Liver (tissue), 3 donors: ENCODE measurements around the gene HOMER3.

Source experiments
- FOXA1 ChIP-seq: IDR thresholded peaks from 2 replicates; pipeline ENCODE4 v1.6.1; 2016; ENCODE audit warnings: antibody characterized with exemption
- GABPA ChIP-seq, 2 donors: IDR thresholded peaks in 1 of 2; conservative IDR thresholded peaks in 1 of 2; 2 replicates each; pipeline ENCODE4 v1.6.1; 2016; ENCODE audit warnings: antibody characterized with exemption in 2 of 2, mild to moderate bottlenecking in 1 of 2, moderate library complexity in 1 of 2
- NR2F2 ChIP-seq: IDR thresholded peaks from 2 replicates; pipeline ENCODE4 v1.6.1; 2016; ENCODE audit warnings: antibody characterized with exemption
- RAD21 ChIP-seq, 2 donors: IDR thresholded peaks; 2 replicates each; pipeline ENCODE4 v1.6.1; 2016; ENCODE audit warnings: antibody characterized with exemption in 2 of 2, mild to moderate bottlenecking in 2 of 2
- TAF1 ChIP-seq: conservative IDR thresholded peaks from 2 replicates; pipeline ENCODE4 v1.6.1; 2016; ENCODE audit warnings: antibody characterized with exemption, mild to moderate bottlenecking
- YY1 ChIP-seq: IDR thresholded peaks from 2 replicates; pipeline ENCODE4 v1.6.1; 2016; ENCODE audit warnings: antibody characterized with exemption, mild to moderate bottlenecking
- TF ChIP-seq, protein P1 (sequence below): fragments of 150-350 bp; IDR thresholded peaks from 2 replicates; pipeline ENCODE4 v1.5.1; 2017; ENCODE audit warnings: improper control_type of control experiment, low read depth, low read length; ENCODE audit not compliant: missing input control
- TF ChIP-seq, protein P2 (sequence below): IDR thresholded peaks from 2 replicates; pipeline ENCODE4 v1.6.1; 2016; ENCODE audit warnings: antibody characterized with exemption, mild to moderate bottlenecking
- TF ChIP-seq, protein P3 (sequence below): IDR thresholded peaks from 2 replicates; pipeline ENCODE4 v1.6.1; 2016; ENCODE audit warnings: antibody characterized with exemption
- donor health status: healthy.
- donor health status: healthy.

DNA sequence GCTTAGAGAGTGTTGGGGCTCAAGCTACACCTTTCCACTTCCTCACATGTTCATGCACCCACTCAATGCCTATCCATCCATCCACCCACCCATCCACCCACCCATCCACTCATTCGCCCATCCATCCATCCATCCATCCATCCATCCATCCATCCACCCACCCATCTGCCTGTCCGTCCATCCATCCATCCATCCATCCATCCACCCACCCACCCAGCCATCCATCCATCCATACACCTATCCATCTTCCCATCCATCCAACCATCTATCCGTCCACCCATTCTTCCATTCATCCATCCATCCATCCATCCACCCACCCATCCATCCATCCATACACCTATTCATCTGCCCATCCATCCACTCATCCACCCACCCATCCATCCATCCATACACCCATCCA, 13.1 kb upstream of the HOMER3 start:
- no peak for TF ChIP-seq RAD21 (IDR thresholded peaks at IDR 0.05)
- TF ChIP-seq, protein P1, sequence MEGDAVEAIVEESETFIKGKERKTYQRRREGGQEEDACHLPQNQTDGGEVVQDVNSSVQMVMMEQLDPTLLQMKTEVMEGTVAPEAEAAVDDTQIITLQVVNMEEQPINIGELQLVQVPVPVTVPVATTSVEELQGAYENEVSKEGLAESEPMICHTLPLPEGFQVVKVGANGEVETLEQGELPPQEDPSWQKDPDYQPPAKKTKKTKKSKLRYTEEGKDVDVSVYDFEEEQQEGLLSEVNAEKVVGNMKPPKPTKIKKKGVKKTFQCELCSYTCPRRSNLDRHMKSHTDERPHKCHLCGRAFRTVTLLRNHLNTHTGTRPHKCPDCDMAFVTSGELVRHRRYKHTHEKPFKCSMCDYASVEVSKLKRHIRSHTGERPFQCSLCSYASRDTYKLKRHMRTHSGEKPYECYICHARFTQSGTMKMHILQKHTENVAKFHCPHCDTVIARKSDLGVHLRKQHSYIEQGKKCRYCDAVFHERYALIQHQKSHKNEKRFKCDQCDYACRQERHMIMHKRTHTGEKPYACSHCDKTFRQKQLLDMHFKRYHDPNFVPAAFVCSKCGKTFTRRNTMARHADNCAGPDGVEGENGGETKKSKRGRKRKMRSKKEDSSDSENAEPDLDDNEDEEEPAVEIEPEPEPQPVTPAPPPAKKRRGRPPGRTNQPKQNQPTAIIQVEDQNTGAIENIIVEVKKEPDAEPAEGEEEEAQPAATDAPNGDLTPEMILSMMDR: no peak
- no peak for TF ChIP-seq YY1
- no peak for TF ChIP-seq NR2F2
- TF ChIP-seq GABPA (IDR thresholded peaks at IDR 0.05 in 1 of 2, conservative IDR thresholded peaks at IDR 0.05 in 1 of 2): no peak
- TF ChIP-seq FOXA1: no peak
- TF ChIP-seq, protein P2, sequence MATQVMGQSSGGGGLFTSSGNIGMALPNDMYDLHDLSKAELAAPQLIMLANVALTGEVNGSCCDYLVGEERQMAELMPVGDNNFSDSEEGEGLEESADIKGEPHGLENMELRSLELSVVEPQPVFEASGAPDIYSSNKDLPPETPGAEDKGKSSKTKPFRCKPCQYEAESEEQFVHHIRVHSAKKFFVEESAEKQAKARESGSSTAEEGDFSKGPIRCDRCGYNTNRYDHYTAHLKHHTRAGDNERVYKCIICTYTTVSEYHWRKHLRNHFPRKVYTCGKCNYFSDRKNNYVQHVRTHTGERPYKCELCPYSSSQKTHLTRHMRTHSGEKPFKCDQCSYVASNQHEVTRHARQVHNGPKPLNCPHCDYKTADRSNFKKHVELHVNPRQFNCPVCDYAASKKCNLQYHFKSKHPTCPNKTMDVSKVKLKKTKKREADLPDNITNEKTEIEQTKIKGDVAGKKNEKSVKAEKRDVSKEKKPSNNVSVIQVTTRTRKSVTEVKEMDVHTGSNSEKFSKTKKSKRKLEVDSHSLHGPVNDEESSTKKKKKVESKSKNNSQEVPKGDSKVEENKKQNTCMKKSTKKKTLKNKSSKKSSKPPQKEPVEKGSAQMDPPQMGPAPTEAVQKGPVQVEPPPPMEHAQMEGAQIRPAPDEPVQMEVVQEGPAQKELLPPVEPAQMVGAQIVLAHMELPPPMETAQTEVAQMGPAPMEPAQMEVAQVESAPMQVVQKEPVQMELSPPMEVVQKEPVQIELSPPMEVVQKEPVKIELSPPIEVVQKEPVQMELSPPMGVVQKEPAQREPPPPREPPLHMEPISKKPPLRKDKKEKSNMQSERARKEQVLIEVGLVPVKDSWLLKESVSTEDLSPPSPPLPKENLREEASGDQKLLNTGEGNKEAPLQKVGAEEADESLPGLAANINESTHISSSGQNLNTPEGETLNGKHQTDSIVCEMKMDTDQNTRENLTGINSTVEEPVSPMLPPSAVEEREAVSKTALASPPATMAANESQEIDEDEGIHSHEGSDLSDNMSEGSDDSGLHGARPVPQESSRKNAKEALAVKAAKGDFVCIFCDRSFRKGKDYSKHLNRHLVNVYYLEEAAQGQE: no peak
- no peak for TF ChIP-seq TAF1
- TF ChIP-seq, protein P3, sequence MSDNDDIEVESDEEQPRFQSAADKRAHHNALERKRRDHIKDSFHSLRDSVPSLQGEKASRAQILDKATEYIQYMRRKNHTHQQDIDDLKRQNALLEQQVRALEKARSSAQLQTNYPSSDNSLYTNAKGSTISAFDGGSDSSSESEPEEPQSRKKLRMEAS: no peak
